DOHH2 (cell line): ENCODE measurements around the gene TRRAP.

Experiments used
- CTCF ChIP-seq: fragments of 200-600 bp; sonication (generic); IDR thresholded peaks from one replicate; pipeline ENCODE4 v1.5.1; 2014; ENCODE audit warnings: antibody characterized with exemption, mild to moderate bottlenecking, low read depth, low read length; ENCODE audit not compliant: poor library complexity, severe bottlenecking
- EZH2phosphoT487 ChIP-seq: fragments of 200-600 bp; sonication (generic); IDR thresholded peaks from 2 replicates; pipeline ENCODE4 v1.6.1; 2017; ENCODE audit warnings: borderline replicate concordance, mild to moderate bottlenecking, antibody characterized with exemption, low read length, moderate library complexity, mixed read lengths

GRCh38 chr7:98880485-98880884 lies 2.2 kb downstream of the TRRAP start:
- no peak for TF ChIP-seq CTCF
- no peak for TF ChIP-seq EZH2phosphoT487
